ENCODE data around the gene DNAJC5G. TPM values are rescaled to one million over a fixed set of nuclear protein-coding genes. Genes with fewer than 3 reads are reported as not detected.

Gene DNAJC5G
- total and polyA plus RNA-seq, 2 donors (not counting 1 experiment from before 2014, with no cell fraction given): not detected

DNA sequence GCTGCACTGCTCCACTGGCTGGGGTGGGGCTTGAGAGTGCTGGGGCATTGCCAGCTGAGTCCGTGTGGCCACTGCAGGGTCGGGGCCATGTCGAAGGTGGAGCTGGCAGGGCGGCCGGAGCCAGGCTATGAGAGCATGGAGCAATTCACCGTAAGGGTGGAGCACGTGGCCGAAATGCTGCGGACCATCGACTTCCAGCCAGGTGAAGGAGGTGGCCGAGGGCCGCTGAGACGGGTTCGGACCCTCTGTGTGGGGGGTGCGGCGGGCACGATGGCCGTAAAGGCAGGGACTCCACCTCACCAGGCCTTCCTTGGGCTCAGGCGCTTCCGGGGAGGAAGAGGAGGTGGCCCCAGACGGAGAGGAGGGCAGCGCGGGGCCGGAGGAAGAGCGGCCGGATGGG, 30.9 kb downstream of the DNAJC5G start:
- no peak for DNase-seq (ENCODE audit: low read depth in 2 of 2)
- no peaks in the 10 kb centered on the region for H3K36me3 ChIP-seq (ENCODE audit: control insufficient read depth, insufficient read depth, low read length)
- H3K79me2 ChIP-seq (ENCODE audit: control insufficient read depth, insufficient read depth, low read length): no peaks in the 10 kb centered on the region
- H3K9me3 ChIP-seq (ENCODE audit: control insufficient read depth, insufficient read depth, low read depth, low read length): no peaks in the 10 kb centered on the region
- peaks cover 37% of the 10 kb centered on the region for H3K27me3 ChIP-seq (ENCODE audit: control insufficient read depth, insufficient read depth, low read length)
- no peak for TF ChIP-seq EZH2 (IDR thresholded peaks at IDR 0.05; ENCODE audit: low read length, missing control alignments)
- TF ChIP-seq, protein P1, sequence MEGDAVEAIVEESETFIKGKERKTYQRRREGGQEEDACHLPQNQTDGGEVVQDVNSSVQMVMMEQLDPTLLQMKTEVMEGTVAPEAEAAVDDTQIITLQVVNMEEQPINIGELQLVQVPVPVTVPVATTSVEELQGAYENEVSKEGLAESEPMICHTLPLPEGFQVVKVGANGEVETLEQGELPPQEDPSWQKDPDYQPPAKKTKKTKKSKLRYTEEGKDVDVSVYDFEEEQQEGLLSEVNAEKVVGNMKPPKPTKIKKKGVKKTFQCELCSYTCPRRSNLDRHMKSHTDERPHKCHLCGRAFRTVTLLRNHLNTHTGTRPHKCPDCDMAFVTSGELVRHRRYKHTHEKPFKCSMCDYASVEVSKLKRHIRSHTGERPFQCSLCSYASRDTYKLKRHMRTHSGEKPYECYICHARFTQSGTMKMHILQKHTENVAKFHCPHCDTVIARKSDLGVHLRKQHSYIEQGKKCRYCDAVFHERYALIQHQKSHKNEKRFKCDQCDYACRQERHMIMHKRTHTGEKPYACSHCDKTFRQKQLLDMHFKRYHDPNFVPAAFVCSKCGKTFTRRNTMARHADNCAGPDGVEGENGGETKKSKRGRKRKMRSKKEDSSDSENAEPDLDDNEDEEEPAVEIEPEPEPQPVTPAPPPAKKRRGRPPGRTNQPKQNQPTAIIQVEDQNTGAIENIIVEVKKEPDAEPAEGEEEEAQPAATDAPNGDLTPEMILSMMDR (conservative IDR thresholded peaks at IDR 0.05 in 1 of 2, IDR thresholded peaks at IDR 0.05 in 1 of 2; ENCODE audit: low read depth in 1 of 2, low read length in 2 of 2): no peak
- H2AFZ ChIP-seq (ENCODE audit: low read length): no peak overlapping the region
- H3K27ac ChIP-seq (ENCODE audit: insufficient read depth, low read length): no peak overlapping the region
- no peak overlapping the region for H3K4me2 ChIP-seq (ENCODE audit: extremely low read depth, insufficient read depth, low read length)
- no peak overlapping the region for H3K9ac ChIP-seq (ENCODE audit: insufficient read depth, low read length)
- H3K4me3 ChIP-seq (replicated peaks in 1 of 4; ENCODE audit: control extremely low read depth in 1 of 4, insufficient read depth in 1 of 4, low read depth in 3 of 4, low read length in 4 of 4): no peak overlapping the region
- no peaks in the 10 kb centered on the region for H3K4me1 ChIP-seq (ENCODE audit: control insufficient read depth, extremely low read depth, insufficient read depth, low read length)
- no peaks in the 10 kb centered on the region for H4K20me1 ChIP-seq (ENCODE audit: control insufficient read depth, extremely low read depth, insufficient read depth, low read length)

DNA sequence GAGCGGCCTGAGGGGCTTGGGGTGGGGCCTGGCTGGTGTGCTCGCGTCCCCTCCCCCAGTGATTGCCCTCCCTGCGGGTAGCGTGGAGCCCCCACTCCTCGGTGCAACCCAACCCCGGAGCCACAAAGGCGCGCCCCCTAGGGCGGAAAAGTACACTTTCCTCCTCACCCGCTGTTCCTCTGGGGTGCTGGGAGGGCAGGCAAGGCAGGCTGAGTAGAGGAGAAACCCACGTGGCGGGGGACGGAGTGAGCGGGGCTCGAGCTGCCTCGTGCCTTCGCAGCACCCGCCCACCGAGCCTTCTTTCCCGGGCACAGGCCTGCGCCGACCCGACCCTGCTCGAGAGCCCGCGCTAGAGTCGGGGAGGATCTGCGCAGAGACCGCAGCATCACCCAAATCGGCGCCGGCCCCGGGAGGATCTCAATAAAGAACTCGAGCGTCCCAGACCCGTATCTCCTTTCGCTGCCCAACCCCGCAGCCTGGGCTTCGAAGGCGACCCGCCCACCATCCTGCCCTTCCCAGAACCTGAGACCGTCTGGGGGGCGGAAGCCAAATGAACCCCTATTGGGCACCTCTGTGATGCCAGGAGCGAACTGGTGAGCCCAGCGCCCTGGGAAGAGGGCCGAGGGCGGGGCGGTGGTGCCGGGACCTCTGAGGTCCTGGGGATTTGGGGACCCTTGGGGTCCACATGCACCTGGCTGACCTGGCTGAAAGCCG, 31.5 kb downstream of the DNAJC5G start:
- H3K9ac ChIP-seq (ENCODE audit: insufficient read depth, low read length): no peak overlapping the region
- no peak for DNase-seq (ENCODE audit: low read depth in 2 of 2)
- H4K20me1 ChIP-seq (ENCODE audit: control insufficient read depth, extremely low read depth, insufficient read depth, low read length): no peaks in the 10 kb centered on the region
- H2AFZ ChIP-seq (ENCODE audit: low read length): no peak overlapping the region
- H3K27ac ChIP-seq (ENCODE audit: insufficient read depth, low read length): no peak overlapping the region
- no peaks in the 10 kb centered on the region for H3K4me1 ChIP-seq (ENCODE audit: control insufficient read depth, extremely low read depth, insufficient read depth, low read length)
- no peak overlapping the region for H3K4me2 ChIP-seq (ENCODE audit: extremely low read depth, insufficient read depth, low read length)
- H3K79me2 ChIP-seq (ENCODE audit: control insufficient read depth, insufficient read depth, low read length): no peaks in the 10 kb centered on the region
- H3K36me3 ChIP-seq (ENCODE audit: control insufficient read depth, insufficient read depth, low read length): no peaks in the 10 kb centered on the region
- TF ChIP-seq EZH2 (IDR thresholded peaks at IDR 0.05; ENCODE audit: low read length, missing control alignments): peak; percentile 93
- TF ChIP-seq, protein P1 (conservative IDR thresholded peaks at IDR 0.05 in 1 of 2, IDR thresholded peaks at IDR 0.05 in 1 of 2; ENCODE audit: low read depth in 1 of 2, low read length in 2 of 2): peak in 1 of 2 donors; percentile 5
- H3K27me3 ChIP-seq (ENCODE audit: control insufficient read depth, insufficient read depth, low read length): peaks cover 37% of the 10 kb centered on the region
- H3K9me3 ChIP-seq (ENCODE audit: control insufficient read depth, insufficient read depth, low read depth, low read length): no peaks in the 10 kb centered on the region
- H3K4me3 ChIP-seq (replicated peaks in 1 of 4; ENCODE audit: control extremely low read depth in 1 of 4, insufficient read depth in 1 of 4, low read depth in 3 of 4, low read length in 4 of 4): no peak overlapping the region

DNA sequence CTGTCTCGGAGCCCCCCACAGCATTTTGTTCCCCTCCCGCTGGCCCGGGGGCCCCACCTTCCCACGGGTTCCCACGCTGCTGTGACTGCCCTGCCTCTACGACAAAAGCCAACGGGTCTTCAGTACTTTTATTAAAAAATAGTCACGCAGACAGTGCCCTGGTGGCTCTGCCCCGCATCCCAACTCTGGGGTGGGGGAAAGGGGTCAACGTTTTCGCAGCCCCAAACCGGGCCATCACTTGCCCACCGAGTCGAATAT, 32.0 kb downstream of the DNAJC5G start:
- Histone ChIP-seq H3K27ac (ENCODE audit: insufficient read depth, low read length) (no peak overlapping the region), H3K4me3 (replicated peaks in 1 of 4; ENCODE audit: control extremely low read depth in 1 of 4, insufficient read depth in 1 of 4, low read depth in 3 of 4, low read length in 4 of 4) (no peak overlapping the region), H3K79me2 (ENCODE audit: control insufficient read depth, insufficient read depth, low read length) (no peaks in the 10 kb centered on the region), H3K27me3 (ENCODE audit: control insufficient read depth, insufficient read depth, low read length) (peaks cover 37% of the 10 kb centered on the region), H3K9ac (ENCODE audit: insufficient read depth, low read length) (no peak overlapping the region), H3K4me2 (ENCODE audit: extremely low read depth, insufficient read depth, low read length) (no peak overlapping the region), H3K4me1 (ENCODE audit: control insufficient read depth, extremely low read depth, insufficient read depth, low read length) (no peaks in the 10 kb centered on the region), H3K9me3 (ENCODE audit: control insufficient read depth, insufficient read depth, low read depth, low read length) (no peaks in the 10 kb centered on the region), H2AFZ (ENCODE audit: low read length) (no peak overlapping the region), H3K36me3 (ENCODE audit: control insufficient read depth, insufficient read depth, low read length) (no peaks in the 10 kb centered on the region), H4K20me1 (ENCODE audit: control insufficient read depth, extremely low read depth, insufficient read depth, low read length) (no peaks in the 10 kb centered on the region)
- no peak for DNase-seq (ENCODE audit: low read depth in 2 of 2)
- TF ChIP-seq EZH2 (IDR thresholded peaks at IDR 0.05; ENCODE audit: low read length, missing control alignments): no peak
- TF ChIP-seq, protein P1 (conservative IDR thresholded peaks at IDR 0.05 in 1 of 2, IDR thresholded peaks at IDR 0.05 in 1 of 2; ENCODE audit: low read depth in 1 of 2, low read length in 2 of 2): no peak

All from fibroblast of lung (primary cell).